Tibial artery (tissue), 4 donors: ENCODE results near the gene TACR1.

Experiments used
- DNase-seq, 2 donors: peaks; one replicate each; pipeline ENCODE4 v3.0.0-alpha.2; 2019
- H3K27ac ChIP-seq, 2 donors: fragments of 200-600 bp; sonication (generic) in 1 of 2; 1 replicate in 1 of 2; 2 replicates in 1 of 2; pipeline ENCODE4 v1.5.1; 2018 to 2019; ENCODE audit warnings: mild to moderate bottlenecking in 1 of 2
- H3K27me3 ChIP-seq, 2 donors: fragments of 200-600 bp; sonication (generic) in 1 of 2; one replicate each; pipeline versions ENCODE4 v1.5.1 to v1.6.0; 2016 to 2019
- H3K36me3 ChIP-seq, 3 donors: fragments of 200-600 bp; sonication (generic) in 2 of 3; one replicate each; pipeline ENCODE4 v1.5.1; 2016 to 2019; ENCODE audit warnings: mild to moderate bottlenecking in 2 of 3
- H3K4me1 ChIP-seq, 4 donors: fragments of 200-600 bp; sonication (generic) in 2 of 4; 1 replicate in 3 of 4; 2 replicates in 1 of 4; pipeline ENCODE4 v1.5.1; 2016 to 2019
- H3K4me3 ChIP-seq, 2 donors: fragments of 200-600 bp; sonication (generic) in 1 of 2; 1 replicate in 1 of 2; 2 replicates in 1 of 2; pipeline ENCODE4 v1.5.1; 2018 to 2019; ENCODE audit warnings: mild to moderate bottlenecking in 2 of 2
- H3K9me3 ChIP-seq, 3 donors: fragments of 200-600 bp; sonication (generic) in 1 of 3; one replicate each; pipeline ENCODE4 v1.5.1; 2016 to 2019
- intact Hi-C: fragments of 100-400 bp; cut with DNase I; formaldehyde crosslinking; loops from one replicate; pipeline ENCODE4 v1.15.0; 2023; ENCODE audit warnings: low total_unique reads
- TF ChIP-seq, protein P1 (sequence below), 2 experiments: fragments of 200-600 bp in 1 of 2; fragments of 450-650 bp in 1 of 2; IDR thresholded peaks; one replicate each; pipeline ENCODE4 v1.5.1; 2017 to 2019; ENCODE audit warnings: antibody characterized with exemption in 2 of 2, mild to moderate bottlenecking in 1 of 2, moderate library complexity in 1 of 2

Gene TACR1

DNA sequence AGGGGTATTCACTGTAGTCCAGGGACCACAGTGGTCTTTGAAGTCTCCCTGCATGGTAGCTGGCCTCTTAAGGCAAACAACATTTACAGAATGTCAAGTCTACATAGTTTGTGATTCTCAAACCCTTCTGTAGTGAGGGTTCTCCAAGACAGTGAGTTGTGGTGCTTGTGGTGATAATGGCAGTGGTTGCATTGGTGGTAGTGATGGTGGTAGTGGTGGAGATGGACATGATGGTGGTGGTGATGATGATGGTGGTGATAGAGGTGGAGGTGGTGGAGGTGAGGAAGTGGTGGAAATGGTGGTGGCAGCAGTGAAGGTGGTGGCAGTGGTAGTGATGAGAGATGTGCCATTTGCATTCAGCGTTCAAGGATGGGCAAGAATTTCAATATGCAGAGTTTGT, 104.9 kb downstream of the TACR1 start:
- Histone ChIP-seq H3K36me3 (no peaks in the 10 kb centered on the region), H3K27me3 (no peaks in the 10 kb centered on the region), H3K9me3 (no peaks in the 10 kb centered on the region), H3K4me3 (no peak overlapping the region), H3K4me1 (no peaks in the 10 kb centered on the region), H3K27ac (no peak overlapping the region)
- intact Hi-C loops = no loop called here
- TF ChIP-seq, protein P1, sequence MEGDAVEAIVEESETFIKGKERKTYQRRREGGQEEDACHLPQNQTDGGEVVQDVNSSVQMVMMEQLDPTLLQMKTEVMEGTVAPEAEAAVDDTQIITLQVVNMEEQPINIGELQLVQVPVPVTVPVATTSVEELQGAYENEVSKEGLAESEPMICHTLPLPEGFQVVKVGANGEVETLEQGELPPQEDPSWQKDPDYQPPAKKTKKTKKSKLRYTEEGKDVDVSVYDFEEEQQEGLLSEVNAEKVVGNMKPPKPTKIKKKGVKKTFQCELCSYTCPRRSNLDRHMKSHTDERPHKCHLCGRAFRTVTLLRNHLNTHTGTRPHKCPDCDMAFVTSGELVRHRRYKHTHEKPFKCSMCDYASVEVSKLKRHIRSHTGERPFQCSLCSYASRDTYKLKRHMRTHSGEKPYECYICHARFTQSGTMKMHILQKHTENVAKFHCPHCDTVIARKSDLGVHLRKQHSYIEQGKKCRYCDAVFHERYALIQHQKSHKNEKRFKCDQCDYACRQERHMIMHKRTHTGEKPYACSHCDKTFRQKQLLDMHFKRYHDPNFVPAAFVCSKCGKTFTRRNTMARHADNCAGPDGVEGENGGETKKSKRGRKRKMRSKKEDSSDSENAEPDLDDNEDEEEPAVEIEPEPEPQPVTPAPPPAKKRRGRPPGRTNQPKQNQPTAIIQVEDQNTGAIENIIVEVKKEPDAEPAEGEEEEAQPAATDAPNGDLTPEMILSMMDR (IDR thresholded peaks at IDR 0.05) = no peak
- no peak for DNase-seq

DNA sequence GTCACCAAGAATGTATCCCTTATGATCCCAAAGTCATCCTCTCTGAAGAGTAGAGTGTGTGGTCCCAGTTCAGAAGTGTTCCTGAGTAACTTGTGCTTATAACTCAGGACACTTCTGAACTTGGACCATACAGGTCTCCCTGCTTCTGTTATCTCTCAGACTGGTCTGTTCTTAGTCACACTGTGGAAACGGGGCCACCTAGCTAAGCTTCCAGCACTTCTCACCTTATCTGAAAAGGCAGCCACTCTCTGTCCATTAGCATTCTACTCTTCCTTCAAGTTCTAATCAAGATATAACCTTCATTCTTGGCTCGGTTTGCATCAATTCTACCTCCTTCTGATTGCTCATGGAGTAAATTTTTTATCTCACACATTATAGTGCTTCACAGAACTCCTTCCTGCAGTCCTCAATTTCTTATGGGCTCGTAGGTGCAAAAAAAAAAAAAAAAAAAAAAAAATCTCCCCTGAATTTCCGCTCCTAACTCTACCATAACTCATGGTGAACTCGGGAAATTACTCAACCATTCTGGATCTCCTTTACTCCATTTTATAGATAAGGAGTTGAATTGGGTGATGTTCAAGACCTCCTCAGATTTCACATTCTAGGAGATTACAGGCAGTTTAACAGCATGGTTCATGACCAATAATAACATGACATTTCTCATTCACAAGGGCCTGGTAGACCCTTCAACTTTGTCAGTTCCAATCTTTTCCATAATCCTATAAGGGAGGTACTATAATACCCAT, 108.4 kb downstream of the TACR1 start:
- Histone ChIP-seq H3K27ac (no peak overlapping the region), H3K4me3 (no peak overlapping the region), H3K27me3 (no peaks in the 10 kb centered on the region), H3K4me1 (no peaks in the 10 kb centered on the region), H3K36me3 (no peaks in the 10 kb centered on the region), H3K9me3 (no peaks in the 10 kb centered on the region)
- intact Hi-C loops = no loop called here
- TF ChIP-seq, protein P1 (IDR thresholded peaks at IDR 0.05) = no peak
- DNase-seq = no peak

DNA sequence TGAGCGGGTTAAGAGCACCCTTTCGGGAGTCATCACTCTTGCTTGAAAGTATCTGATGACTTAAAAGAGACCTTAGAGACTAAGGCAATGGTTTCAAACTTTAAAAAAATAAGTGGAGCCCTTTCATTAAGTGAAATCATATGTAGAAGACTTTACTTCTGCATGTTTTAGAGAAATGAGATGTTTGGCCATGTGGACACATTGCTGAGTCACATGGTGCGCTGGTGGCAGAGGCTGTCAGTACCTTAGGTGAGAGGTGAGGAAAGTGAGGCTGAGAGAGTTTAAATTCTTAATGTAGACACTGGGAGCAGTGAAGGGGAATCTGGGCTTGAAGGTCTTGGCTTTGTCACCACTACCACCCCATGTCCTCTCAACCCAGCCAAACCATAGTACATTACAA, 109.8 kb downstream of the TACR1 start:
- H3K27ac ChIP-seq = no peak overlapping the region
- no peak for DNase-seq
- TF ChIP-seq, protein P1 (IDR thresholded peaks at IDR 0.05) = no peak
- no peaks in the 10 kb centered on the region for H3K36me3 ChIP-seq
- no peak overlapping the region for H3K4me3 ChIP-seq
- H3K9me3 ChIP-seq = no peaks in the 10 kb centered on the region
- H3K27me3 ChIP-seq = no peaks in the 10 kb centered on the region
- intact Hi-C loops = no loop called here
- no peaks in the 10 kb centered on the region for H3K4me1 ChIP-seq

DNA sequence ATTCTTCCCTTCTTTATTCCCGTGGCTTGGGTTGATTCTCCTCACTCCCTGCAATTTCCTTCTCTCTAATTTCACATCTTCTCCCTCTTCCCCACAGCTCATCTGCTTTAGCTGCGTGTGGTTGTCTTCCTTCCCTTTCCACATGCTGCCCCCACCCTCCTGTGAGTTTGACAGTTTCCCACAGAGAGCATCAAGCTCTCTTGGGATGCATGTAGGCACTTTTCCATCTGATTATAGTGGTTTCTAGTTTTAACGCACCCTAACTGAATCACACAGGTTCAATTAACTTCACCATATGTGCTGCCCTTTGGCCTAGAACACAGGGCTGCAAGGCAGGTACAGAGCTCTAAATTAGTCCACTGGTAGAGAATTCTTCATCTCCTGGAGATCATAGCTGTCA, 110.5 kb downstream of the TACR1 start:
- no peaks in the 10 kb centered on the region for H3K36me3 ChIP-seq
- no peak overlapping the region for H3K27ac ChIP-seq
- H3K4me1 ChIP-seq = no peaks in the 10 kb centered on the region
- H3K27me3 ChIP-seq = no peaks in the 10 kb centered on the region
- intact Hi-C loops = no loop called here
- H3K9me3 ChIP-seq = no peaks in the 10 kb centered on the region
- no peak overlapping the region for H3K4me3 ChIP-seq
- TF ChIP-seq, protein P1 (IDR thresholded peaks at IDR 0.05) = no peak
- no peak for DNase-seq

DNA sequence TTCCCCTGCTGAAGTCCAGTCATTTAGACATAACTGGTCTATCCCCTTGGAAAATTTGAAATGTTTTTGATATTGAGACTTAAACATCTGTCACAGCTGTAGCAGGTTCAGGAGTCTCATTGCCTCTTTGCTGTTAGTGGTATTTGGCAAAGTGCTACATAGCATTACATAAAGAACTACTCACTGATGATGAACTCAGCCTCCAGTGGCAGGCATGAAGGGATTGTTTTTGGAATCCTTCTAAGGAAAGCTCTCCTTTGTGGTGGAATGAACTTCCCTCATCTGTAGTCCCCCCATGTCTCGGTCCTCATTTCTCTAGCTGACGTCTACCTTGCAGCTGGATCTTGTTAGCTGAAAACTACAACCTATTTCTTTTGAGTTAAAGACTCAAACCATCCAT, 111.6 kb downstream of the TACR1 start:
- Histone ChIP-seq H3K27ac (no peak overlapping the region), H3K4me3 (no peak overlapping the region), H3K27me3 (no peaks in the 10 kb centered on the region), H3K36me3 (no peaks in the 10 kb centered on the region), H3K4me1 (no peaks in the 10 kb centered on the region), H3K9me3 (no peaks in the 10 kb centered on the region)
- TF ChIP-seq, protein P1 (IDR thresholded peaks at IDR 0.05) = no peak
- intact Hi-C loops = no loop called here
- no peak for DNase-seq

DNA sequence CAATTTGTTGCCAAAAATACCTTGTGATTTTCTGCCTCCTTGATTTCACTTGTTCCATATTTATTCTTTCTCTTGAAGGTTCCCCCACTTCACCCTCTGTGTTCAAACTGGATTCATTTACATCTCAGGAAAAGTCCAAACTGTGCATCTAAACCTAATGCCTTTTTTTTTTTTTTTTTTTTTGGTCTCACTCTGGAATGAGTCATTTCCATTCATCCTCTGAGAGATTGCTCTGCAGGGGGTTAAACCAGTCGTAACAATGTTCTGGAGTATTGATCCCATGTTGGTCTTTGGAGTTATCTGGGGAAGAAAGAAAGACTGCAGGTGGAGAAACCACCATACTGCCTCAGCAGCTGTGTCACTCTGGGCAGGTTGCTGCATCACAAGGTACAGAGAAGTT, 119.7 kb downstream of the TACR1 start:
- H3K4me1 ChIP-seq = no peaks in the 10 kb centered on the region
- H3K27me3 ChIP-seq = no peaks in the 10 kb centered on the region
- TF ChIP-seq, protein P1 (IDR thresholded peaks at IDR 0.05) = no peak
- DNase-seq = no peak
- H3K36me3 ChIP-seq = no peaks in the 10 kb centered on the region
- H3K9me3 ChIP-seq = no peaks in the 10 kb centered on the region
- intact Hi-C loops = no loop called here
- no peak overlapping the region for H3K4me3 ChIP-seq
- H3K27ac ChIP-seq = no peak overlapping the region
